ENCODE measurements around the gene PLAC1. TPM values are rescaled to one million over a fixed set of nuclear protein-coding genes. Genes with fewer than 3 reads are reported as not detected.

The PLAC1 gene
- total RNA-seq, 1 experiment from 2014 or later = 4.0 TPM

DNA sequence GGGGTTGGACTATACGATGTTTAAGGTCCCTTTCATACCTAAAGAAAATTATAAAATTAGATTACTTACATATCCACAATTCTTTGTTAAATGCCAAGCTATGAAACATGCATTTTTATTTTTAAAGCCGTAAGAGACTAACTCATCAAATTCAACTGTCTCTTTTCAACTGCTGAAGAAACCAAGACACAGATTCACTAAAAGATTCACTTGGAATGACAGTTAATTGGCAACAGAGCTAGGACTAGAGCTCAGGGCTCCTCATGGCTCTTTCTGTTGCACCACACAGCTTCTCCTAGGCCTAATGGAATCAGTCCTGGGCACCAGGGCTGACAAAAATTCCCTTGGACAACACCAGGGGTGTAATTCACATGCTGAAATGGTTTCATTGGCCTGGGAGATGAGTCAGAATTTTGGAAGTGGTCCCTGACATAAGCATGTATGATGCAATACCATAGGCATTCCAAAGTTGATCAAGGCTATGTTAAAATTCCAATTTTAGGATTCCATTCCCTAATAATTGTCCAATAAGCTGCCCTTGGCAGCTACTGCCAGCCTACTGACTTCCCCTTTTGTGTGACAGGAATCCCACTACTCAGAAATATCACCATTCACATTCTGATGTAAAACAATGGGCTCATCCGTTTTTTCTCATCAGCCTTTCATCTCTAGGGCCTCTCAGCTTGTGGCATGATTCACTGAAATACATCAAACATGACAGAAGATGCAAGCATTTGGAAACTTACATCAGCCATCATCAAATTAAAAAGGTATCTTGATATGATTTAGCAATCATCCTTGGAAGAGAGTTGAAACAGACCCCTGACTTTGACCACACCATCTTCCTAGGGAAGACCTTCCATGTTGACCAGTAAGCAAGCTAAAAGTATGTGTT, 54.2 kb downstream of the PLAC1 start:
- DNase-seq = peak; percentile 68 to 75
- no peak overlapping the region for H3K4me3 ChIP-seq
- no peaks in the 10 kb centered on the region for H3K27me3 ChIP-seq
- H3K36me3 ChIP-seq = no peaks in the 10 kb centered on the region
- peak overlapping the region; percentile 94 for H3K27ac ChIP-seq
- peaks cover 31% of the 10 kb centered on the region for H3K4me1 ChIP-seq
- 0 out of 2 replicates have a peak, but pooled peaks cover 3% of the 10 kb centered on the region for H3K9me3 ChIP-seq (replicated peaks)

DNA sequence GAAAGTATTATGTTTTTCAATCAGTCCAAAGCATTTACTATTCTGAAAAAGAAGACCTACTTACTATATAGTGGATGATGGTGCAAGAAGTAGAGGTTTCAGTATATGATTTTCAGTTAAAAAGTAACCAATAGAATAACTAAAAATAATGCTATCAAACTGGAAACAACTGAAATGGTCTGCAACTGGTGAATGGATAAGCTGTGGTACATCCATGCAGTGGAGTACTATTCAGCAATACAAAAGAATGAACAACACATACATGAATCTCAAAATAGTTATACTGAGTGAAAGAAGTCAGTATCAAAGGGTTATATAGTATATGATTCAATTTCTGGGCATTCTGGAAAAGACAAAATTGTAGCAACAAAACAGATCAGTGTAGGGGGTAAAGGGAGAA, 55.9 kb downstream of the PLAC1 start:
- no peak for DNase-seq

GRCh38 chrX:134601240-134601765, 57.0 kb downstream of the PLAC1 start:
- Histone ChIP-seq H3K9me3 (replicated peaks) (0 out of 2 replicates have a peak, but pooled peaks cover 3% of the 10 kb centered on the region), H3K4me3 (no peak overlapping the region), H3K36me3 (no peaks in the 10 kb centered on the region), H3K27me3 (no peaks in the 10 kb centered on the region), H3K27ac (no peak overlapping the region; the same call in 1 of the 2 replicates), H3K4me1 (peaks cover 31% of the 10 kb centered on the region)
- no peak for DNase-seq

More for the DNA sequence above, 55.9 kb downstream of the PLAC1 start:
- H3K4me3 ChIP-seq = no peak overlapping the region
- 0 out of 2 replicates have a peak, but pooled peaks cover 3% of the 10 kb centered on the region for H3K9me3 ChIP-seq (replicated peaks)
- H3K36me3 ChIP-seq = no peaks in the 10 kb centered on the region
- peaks cover 31% of the 10 kb centered on the region for H3K4me1 ChIP-seq
- H3K27ac ChIP-seq = peak overlapping the region; percentile 22; the same call in 1 of the 2 replicates
- H3K27me3 ChIP-seq = no peaks in the 10 kb centered on the region

GRCh38 chrX:134600714-134601113, 57.6 kb downstream of the PLAC1 start:
- Histone ChIP-seq H3K9me3 (replicated peaks) (0 out of 2 replicates have a peak, but pooled peaks cover 3% of the 10 kb centered on the region), H3K4me1 (peaks cover 28% of the 10 kb centered on the region), H3K27me3 (no peaks in the 10 kb centered on the region), H3K36me3 (no peaks in the 10 kb centered on the region), H3K4me3 (no peak overlapping the region), H3K27ac (no peak overlapping the region)
- DNase-seq = no peak

GRCh38 chrX:134599184-134599914, 58.9 kb downstream of the PLAC1 start:
- no peak overlapping the region for H3K27ac ChIP-seq
- DNase-seq = no peak

GRCh38 chrX:134592303-134592702, 66.0 kb downstream of the PLAC1 start:
- H3K9me3 ChIP-seq (replicated peaks) = no peaks in the 10 kb centered on the region
- H3K36me3 ChIP-seq = no peaks in the 10 kb centered on the region
- H3K4me3 ChIP-seq = no peak overlapping the region
- H3K4me1 ChIP-seq = no peaks in the 10 kb centered on the region
- no peaks in the 10 kb centered on the region for H3K27me3 ChIP-seq
- H3K27ac ChIP-seq = no peak overlapping the region
- DNase-seq = no peak

More at GRCh38 chrX:134599184-134599914, 58.9 kb downstream of the PLAC1 start:
- 0 out of 2 replicates have a peak, but pooled peaks cover 3% of the 10 kb centered on the region for H3K9me3 ChIP-seq (replicated peaks)
- H3K4me3 ChIP-seq = no peak overlapping the region
- H3K27me3 ChIP-seq = no peaks in the 10 kb centered on the region
- H3K36me3 ChIP-seq = no peaks in the 10 kb centered on the region
- H3K4me1 ChIP-seq = peaks cover 17% of the 10 kb centered on the region

GRCh38 chrX:134591502-134591901, 66.8 kb downstream of the PLAC1 start:
- Histone ChIP-seq H3K4me1 (0 out of 2 replicates have a peak, but pooled peaks cover 3% of the 10 kb centered on the region), H3K27ac (no peak overlapping the region), H3K36me3 (no peaks in the 10 kb centered on the region), H3K27me3 (no peaks in the 10 kb centered on the region), H3K9me3 (replicated peaks) (no peaks in the 10 kb centered on the region), H3K4me3 (no peak overlapping the region)
- DNase-seq = no peak

DNA sequence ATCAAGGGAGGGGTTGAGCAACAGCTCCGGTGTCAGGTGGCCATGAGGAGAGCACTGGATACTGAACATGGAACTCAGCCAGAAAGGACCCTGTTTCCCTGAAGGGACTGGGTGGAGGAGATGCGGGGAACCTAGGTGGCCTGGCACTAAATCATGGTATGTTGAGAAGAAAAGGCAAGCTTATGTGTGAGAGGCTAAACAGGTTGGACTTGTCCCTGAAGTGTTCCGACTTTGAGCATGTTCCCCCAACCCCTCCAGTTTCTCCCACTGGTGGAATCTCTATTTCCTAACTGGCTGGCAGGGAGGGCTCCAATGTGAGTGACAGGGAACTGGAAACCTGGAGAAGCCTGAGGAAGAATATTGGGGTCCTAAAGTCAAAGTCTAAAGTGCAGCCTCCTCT, 69.5 kb downstream of the PLAC1 start:
- Histone ChIP-seq H3K4me1 (peaks cover 28% of the 10 kb centered on the region), H3K9me3 (replicated peaks) (no peaks in the 10 kb centered on the region), H3K4me3 (no peak overlapping the region), H3K36me3 (no peaks in the 10 kb centered on the region), H3K27me3 (no peaks in the 10 kb centered on the region), H3K27ac (no peak overlapping the region)
- no peak for DNase-seq

GRCh38 chrX:134580907-134581306, 77.4 kb downstream of the PLAC1 start:
- no peak overlapping the region; the same call in 1 of the 2 replicates for H3K27ac ChIP-seq
- no peak overlapping the region for H3K4me3 ChIP-seq
- H3K36me3 ChIP-seq = no peaks in the 10 kb centered on the region
- no peaks in the 10 kb centered on the region for H3K27me3 ChIP-seq
- H3K4me1 ChIP-seq = peaks cover 40% of the 10 kb centered on the region
- no peaks in the 10 kb centered on the region for H3K9me3 ChIP-seq (replicated peaks)
- DNase-seq = no peak

GRCh38 chrX:134573683-134574035, 84.6 kb downstream of the PLAC1 start:
- no peak for DNase-seq
- Histone ChIP-seq H3K27me3 (no peaks in the 10 kb centered on the region), H3K4me1 (peaks cover 34% of the 10 kb centered on the region), H3K36me3 (no peaks in the 10 kb centered on the region), H3K4me3 (no peak overlapping the region), H3K9me3 (replicated peaks) (no peaks in the 10 kb centered on the region), H3K27ac (no peak overlapping the region; the same call in 1 of the 2 replicates)

DNA sequence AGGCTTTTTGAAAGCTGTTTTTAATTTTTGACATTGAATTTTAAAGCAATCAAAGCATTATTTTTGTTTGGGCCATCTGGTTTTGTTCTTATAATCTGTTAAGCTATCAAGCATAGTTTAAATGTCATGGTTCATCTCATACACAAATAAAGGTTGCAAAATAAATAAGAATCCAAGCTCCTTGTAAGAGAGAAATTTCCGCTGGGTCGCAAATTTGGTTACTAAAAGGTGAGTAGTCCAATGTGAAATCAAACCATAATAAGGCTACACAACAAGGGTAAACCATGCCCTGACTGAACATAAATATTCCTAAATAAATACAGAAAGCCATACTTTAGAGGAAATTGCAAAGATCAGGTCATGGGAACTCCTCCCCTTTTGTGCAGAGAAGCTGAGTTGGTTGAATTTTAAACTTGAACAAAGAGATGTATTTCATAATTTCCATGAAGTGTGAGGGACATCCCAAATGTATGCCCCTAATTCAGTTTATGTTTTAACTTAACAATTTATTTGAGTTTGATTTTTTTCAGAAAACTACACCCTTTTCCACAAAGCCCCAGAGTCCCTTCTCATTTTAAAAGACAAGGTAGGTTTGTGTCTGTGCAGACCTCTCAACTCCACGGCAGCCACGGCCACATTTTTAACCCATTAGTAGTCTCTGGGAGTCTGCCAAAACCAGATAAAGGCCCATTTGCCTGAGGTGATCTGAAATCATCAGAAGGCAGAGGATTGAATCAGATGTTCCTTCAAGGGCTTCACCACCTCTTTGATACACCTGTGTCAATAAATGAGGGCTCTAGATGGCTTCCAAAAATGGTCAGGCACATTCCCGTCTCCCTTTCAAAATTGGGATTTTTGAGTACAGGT, 85.2 kb downstream of the PLAC1 start:
- Histone ChIP-seq H3K36me3 (no peaks in the 10 kb centered on the region), H3K4me3 (no peak overlapping the region), H3K4me1 (peaks cover 34% of the 10 kb centered on the region), H3K9me3 (replicated peaks) (no peaks in the 10 kb centered on the region), H3K27me3 (no peaks in the 10 kb centered on the region), H3K27ac (no peak overlapping the region; the same call in 1 of the 2 replicates)
- DNase-seq = peak in 1 of 2 experiments; percentile 40

DNA sequence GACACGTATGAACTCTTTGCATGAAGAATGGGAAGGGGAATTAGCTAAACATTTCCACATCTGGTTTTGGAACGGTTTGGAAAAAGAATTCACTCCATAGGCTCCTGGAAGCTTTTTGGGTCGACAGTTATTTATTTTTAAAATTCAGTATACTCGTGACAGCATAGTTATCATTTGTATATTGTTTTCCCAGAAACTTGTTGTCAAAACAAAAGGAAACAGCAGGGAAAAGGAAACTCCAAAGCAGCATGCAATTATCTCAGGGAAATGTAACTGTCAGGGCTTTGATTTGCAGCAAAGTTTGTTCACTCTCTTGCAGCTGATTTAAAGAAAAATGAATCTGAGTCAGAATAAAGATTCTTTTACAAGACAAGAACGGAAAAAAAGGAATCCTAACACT, 86.5 kb downstream of the PLAC1 start:
- Histone ChIP-seq H3K36me3 (no peaks in the 10 kb centered on the region), H3K27ac (peak overlapping the region; percentile 6), H3K27me3 (no peaks in the 10 kb centered on the region), H3K9me3 (replicated peaks) (no peaks in the 10 kb centered on the region), H3K4me3 (no peak overlapping the region; the same call in 1 of the 2 replicates), H3K4me1 (peaks cover 29% of the 10 kb centered on the region)
- DNase-seq = no peak

- H3K36me3 ChIP-seq = no peaks in the 10 kb centered on the region
- no peaks in the 10 kb centered on the region for H3K27me3 ChIP-seq
- H3K4me3 ChIP-seq = no peak overlapping the region; the same call in 1 of the 2 replicates
- H3K9me3 ChIP-seq (replicated peaks) = no peaks in the 10 kb centered on the region
- peak overlapping the region; percentile 6 for H3K27ac ChIP-seq
- no peak for DNase-seq
- peaks cover 29% of the 10 kb centered on the region for H3K4me1 ChIP-seq
Measured at GRCh38 chrX:134570899-134571298, 87.4 kb downstream of the PLAC1 start.

- H3K9me3 ChIP-seq (replicated peaks) = no peaks in the 10 kb centered on the region
Measured at GRCh38 chrX:134570509-134570846, 87.8 kb downstream of the PLAC1 start.

More at GRCh38 chrX:134570509-134570846, 87.8 kb downstream of the PLAC1 start:
- Histone ChIP-seq H3K4me3 (no peak overlapping the region), H3K36me3 (no peaks in the 10 kb centered on the region), H3K27ac (peak overlapping the region; percentile 6), H3K27me3 (no peaks in the 10 kb centered on the region), H3K4me1 (peaks cover 29% of the 10 kb centered on the region)
- DNase-seq = peak in 1 of 2 experiments; percentile 44

All from SJCRH30 (cell line).